ENCODE results near the gene RMRP. TPM values are rescaled to one million over a fixed set of nuclear protein-coding genes. Genes with fewer than 3 reads are reported as not detected.
"Not testable (repeated sequence)": the region's sequence is repeated elsewhere in the genome, so short reads cannot be mapped to it uniquely, and the experiment has no call there.

The RMRP gene
- total RNA-seq, 1 donor from 2014 or later, result 15,881 TPM

GRCh38 chr9:35651956-35652828, 5.6 kb downstream of the RMRP start:
- no peaks in the 10 kb centered on the region for H3K36me3 ChIP-seq (ENCODE audit: control insufficient read depth, insufficient read depth, low read length)
- H3K27me3 ChIP-seq (ENCODE audit: control insufficient read depth, insufficient read depth, low read length), result no peaks in the 10 kb centered on the region
- FAIRE-seq (no peak), DNase-seq (ENCODE audit: low read depth) (peak; percentile 93)
- TF ChIP-seq CTCF (IDR thresholded peaks at IDR 0.05; ENCODE audit: insufficient read depth, low read length, severe bottlenecking), result no peak
- no peak overlapping the region for H3K4me3 ChIP-seq (ENCODE audit: low read depth, low read length)

GRCh38 chr9:35650341-35651158, 7.3 kb downstream of the RMRP start, which contains the start of gene SIT1:
SIT1 (minus strand) TSS chr9:35650931; CDS start chr9:35650853, 78 bp downstream.
- no peak for FAIRE-seq
- H3K36me3 ChIP-seq (ENCODE audit: control insufficient read depth, insufficient read depth, low read length), result no peaks in the 10 kb centered on the region

GRCh38 chr9:35649431-35650340, 8.1 kb downstream of the RMRP start:
- TF ChIP-seq CTCF (IDR thresholded peaks at IDR 0.05; ENCODE audit: insufficient read depth, low read length, severe bottlenecking), result no peak
- H3K36me3 ChIP-seq (ENCODE audit: control insufficient read depth, insufficient read depth, low read length), result no peaks in the 10 kb centered on the region

More at GRCh38 chr9:35650341-35651158, 7.3 kb downstream of the RMRP start, which contains the start of gene SIT1:
- no peak for DNase-seq (ENCODE audit: low read depth)
- TF ChIP-seq CTCF (IDR thresholded peaks at IDR 0.05; ENCODE audit: insufficient read depth, low read length, severe bottlenecking), result no peak
- H3K27me3 ChIP-seq (ENCODE audit: control insufficient read depth, insufficient read depth, low read length), result no peaks in the 10 kb centered on the region
- no peak within 1 kb of the TSS for H3K4me3 ChIP-seq (ENCODE audit: low read depth, low read length)

GRCh38 chr9:35646533-35647265, 11.1 kb downstream of the RMRP start:
- peak; percentile 98 for TF ChIP-seq CTCF (IDR thresholded peaks at IDR 0.05; ENCODE audit: insufficient read depth, low read length, severe bottlenecking)
- Histone ChIP-seq H3K27me3 (ENCODE audit: control insufficient read depth, insufficient read depth, low read length) (no peaks in the 10 kb centered on the region), H3K4me3 (ENCODE audit: low read depth, low read length) (peak overlapping the region; percentile 73), H3K36me3 (ENCODE audit: control insufficient read depth, insufficient read depth, low read length) (no peaks in the 10 kb centered on the region)
- FAIRE-seq (no peak), DNase-seq (ENCODE audit: low read depth) (peak; percentile 79)

More at GRCh38 chr9:35649431-35650340, 8.1 kb downstream of the RMRP start:
- H3K27me3 ChIP-seq (ENCODE audit: control insufficient read depth, insufficient read depth, low read length), result no peaks in the 10 kb centered on the region
- H3K4me3 ChIP-seq (ENCODE audit: low read depth, low read length), result no peak overlapping the region
- DNase-seq (ENCODE audit: low read depth), result no peak
- no peak for FAIRE-seq

- FAIRE-seq (no peak), DNase-seq (ENCODE audit: low read depth) (peak; percentile 71)
- Histone ChIP-seq H3K27me3 (ENCODE audit: control insufficient read depth, insufficient read depth, low read length) (no peaks in the 10 kb centered on the region), H3K4me3 (ENCODE audit: low read depth, low read length) (peak overlapping the region; percentile 73), H3K36me3 (ENCODE audit: control insufficient read depth, insufficient read depth, low read length) (no peaks in the 10 kb centered on the region)
- peak; percentile 54 for TF ChIP-seq CTCF (IDR thresholded peaks at IDR 0.05; ENCODE audit: insufficient read depth, low read length, severe bottlenecking)
These were observed 11.7 kb downstream of the RMRP start for GRCh38 chr9:35646153-35646532.

- DNase-seq (ENCODE audit: low read depth); H3K36me3 ChIP-seq (ENCODE audit: control insufficient read depth, insufficient read depth, low read length); H3K27me3 ChIP-seq (ENCODE audit: control insufficient read depth, insufficient read depth, low read length); FAIRE-seq: not testable (repeated sequence)
- peak overlapping the region; percentile 73 for H3K4me3 ChIP-seq (ENCODE audit: low read depth, low read length)
These were observed 12.1 kb downstream of the RMRP start for GRCh38 chr9:35645736-35646135.
